ENCODE results near the gene SURF2.

Gene SURF2

DNA sequence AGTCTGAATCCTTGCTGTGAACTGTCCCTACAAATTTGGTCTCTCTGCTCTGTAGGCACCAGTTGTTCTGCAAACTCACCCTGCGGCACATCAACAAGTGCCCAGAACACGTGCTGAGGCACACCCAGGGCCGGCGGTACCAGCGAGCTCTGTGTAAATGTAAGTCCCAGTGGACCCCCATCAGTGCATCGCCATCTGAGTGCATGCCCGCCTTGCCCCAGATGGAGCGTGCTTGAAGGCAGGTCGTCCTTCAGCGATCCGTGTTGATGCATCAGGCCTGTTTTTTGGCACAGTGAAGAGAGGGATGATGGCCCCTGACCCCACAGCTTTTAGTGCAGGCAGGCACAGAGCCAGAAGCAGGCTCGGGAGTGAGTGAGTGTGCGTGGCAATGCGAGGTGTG lies 1.3 kb downstream of the SURF2 start:
- Mint-ChIP-seq H3K4me3 (peak overlapping the region; percentile 75), H3K36me3 (ENCODE audit: low read depth) (peaks cover 25% of the 10 kb centered on the region), H3K9me3 (no peaks in the 10 kb centered on the region), H3K27ac (no peak overlapping the region), H3K27me3 (ENCODE audit: low read depth) (no peaks in the 10 kb centered on the region), H3K4me1 (ENCODE audit: low read depth) (peaks cover 22% of the 10 kb centered on the region)

DNA sequence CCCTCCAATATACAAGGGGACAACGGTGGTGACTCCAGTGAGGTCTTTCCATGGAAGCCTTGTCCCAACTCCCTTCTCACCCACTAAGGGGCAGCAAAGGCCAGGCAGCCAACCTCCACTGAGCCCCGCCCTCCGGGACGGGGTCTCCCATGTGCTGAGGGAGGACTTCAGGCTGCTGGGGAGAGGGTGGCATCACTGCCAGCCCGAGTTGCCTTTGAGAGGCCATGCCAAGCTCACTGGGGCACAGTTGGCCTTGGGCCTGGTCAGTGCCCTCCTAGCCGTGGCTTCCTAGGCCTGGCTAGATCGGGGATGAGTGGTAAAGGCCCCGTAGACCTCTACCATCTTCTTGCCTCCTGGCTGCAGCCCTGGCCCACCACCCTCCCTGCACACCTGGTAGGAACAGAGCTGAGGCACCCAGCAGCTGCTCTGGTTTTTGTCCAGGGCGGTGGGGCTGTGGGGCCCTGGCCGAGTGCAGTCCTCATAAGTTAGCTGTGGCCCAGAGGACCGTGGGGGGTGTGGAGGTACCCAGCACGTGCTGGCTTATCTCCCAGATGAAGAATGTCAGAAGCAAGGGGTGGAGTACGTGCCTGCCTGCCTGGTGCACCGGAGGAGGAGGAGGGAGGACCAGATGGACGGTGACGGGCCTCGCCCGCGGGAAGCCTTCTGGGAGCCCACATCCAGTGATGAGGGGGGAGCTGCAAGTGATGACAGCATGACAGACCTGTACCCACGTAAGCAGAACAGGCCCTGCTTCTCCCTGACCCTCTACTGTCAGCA lies 3.2 kb downstream of the SURF2 start:
- Mint-ChIP-seq H3K27me3 (ENCODE audit: low read depth) (no peaks in the 10 kb centered on the region), H3K9me3 (no peaks in the 10 kb centered on the region), H3K4me1 (ENCODE audit: low read depth) (peaks cover 23% of the 10 kb centered on the region), H3K27ac (no peak overlapping the region), H3K4me3 (no peak overlapping the region), H3K36me3 (ENCODE audit: low read depth) (peaks cover 30% of the 10 kb centered on the region)

DNA sequence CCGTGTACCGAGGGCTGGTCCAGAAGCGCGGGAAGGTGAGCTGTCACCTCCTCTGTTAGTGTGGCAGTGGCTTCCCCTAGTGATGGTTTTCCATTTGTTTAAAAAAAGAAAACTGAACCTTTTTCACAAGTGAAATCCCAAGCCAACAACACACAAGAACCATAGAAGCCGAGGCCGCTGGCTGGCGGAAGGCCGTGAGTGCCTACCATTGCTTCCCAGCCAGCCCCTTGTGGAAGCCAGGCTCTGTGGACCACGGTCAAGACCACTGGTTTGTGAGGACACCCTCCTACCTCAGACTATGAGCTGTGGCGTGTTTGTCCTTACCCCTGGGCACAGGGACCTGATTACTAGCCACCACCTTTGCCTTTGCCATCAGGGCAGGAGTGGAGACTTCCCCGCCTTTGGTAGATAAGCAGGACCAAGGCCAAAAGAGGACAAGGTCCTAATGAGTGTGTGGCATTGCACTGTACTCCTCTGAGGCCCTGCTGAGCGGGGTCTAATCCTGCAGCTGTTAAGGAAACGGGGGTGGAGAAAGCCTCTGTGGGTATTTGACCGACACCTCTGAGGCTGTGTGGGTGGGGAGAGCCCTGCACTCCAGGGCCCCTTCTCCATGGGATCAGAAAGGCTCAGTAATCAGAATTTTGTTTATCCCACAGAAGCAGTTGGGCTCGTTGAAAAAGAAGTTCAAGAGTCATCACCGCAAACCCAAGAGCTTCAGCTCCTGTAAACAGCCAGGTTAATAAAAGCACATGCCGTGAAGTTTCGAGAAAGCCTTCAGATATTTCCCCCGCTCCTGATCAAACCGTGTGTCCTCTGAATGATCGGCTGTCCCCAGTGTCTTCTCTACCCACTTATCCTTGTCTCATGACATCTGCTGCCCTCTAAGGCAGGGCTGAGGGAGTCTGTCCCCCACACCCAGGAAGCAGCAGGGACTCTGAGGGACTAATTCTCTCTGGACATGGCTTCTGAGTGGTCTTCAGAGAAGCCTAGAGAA lies 4.3 kb downstream of the SURF2 start:
- Mint-ChIP-seq H3K36me3 (ENCODE audit: low read depth) (peaks cover 37% of the 10 kb centered on the region), H3K4me1 (ENCODE audit: low read depth) (peaks cover 23% of the 10 kb centered on the region), H3K27ac (peak overlapping the region; percentile 26), H3K27me3 (ENCODE audit: low read depth) (no peaks in the 10 kb centered on the region), H3K4me3 (no peak overlapping the region), H3K9me3 (no peaks in the 10 kb centered on the region)

DNA sequence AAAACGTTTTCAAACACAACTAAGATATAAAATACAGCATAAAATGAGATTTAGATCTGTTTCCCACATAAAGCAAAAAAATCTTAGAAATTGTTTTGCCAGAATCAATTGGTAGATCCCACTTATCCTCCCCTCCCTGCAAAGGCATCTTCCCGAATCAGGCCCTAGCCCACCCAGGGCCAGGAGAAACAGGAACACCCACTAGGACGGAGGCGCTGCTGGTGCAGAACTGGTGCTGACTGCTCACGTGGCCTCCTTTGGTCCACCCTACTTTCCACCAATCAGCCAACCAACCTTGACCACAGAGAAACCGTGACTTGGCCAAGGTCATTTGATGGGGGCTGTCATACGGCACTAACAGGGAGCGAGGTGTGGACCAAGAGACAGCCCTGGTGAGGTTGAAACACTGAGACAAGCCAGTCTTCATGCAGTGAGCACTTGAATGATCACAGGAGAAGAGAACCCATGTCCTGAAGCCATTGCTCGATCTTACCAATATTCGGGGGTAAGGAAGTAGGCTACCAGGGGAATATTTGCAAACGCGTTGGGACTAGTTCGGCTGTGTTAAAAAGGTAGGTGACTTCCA lies 5.2 kb downstream of the SURF2 start:
- Mint-ChIP-seq H3K36me3 (ENCODE audit: low read depth) (peaks cover 43% of the 10 kb centered on the region), H3K4me1 (ENCODE audit: low read depth) (peaks cover 25% of the 10 kb centered on the region), H3K27me3 (ENCODE audit: low read depth) (no peaks in the 10 kb centered on the region), H3K9me3 (no peaks in the 10 kb centered on the region), H3K27ac (no peak overlapping the region), H3K4me3 (no peak overlapping the region)

DNA sequence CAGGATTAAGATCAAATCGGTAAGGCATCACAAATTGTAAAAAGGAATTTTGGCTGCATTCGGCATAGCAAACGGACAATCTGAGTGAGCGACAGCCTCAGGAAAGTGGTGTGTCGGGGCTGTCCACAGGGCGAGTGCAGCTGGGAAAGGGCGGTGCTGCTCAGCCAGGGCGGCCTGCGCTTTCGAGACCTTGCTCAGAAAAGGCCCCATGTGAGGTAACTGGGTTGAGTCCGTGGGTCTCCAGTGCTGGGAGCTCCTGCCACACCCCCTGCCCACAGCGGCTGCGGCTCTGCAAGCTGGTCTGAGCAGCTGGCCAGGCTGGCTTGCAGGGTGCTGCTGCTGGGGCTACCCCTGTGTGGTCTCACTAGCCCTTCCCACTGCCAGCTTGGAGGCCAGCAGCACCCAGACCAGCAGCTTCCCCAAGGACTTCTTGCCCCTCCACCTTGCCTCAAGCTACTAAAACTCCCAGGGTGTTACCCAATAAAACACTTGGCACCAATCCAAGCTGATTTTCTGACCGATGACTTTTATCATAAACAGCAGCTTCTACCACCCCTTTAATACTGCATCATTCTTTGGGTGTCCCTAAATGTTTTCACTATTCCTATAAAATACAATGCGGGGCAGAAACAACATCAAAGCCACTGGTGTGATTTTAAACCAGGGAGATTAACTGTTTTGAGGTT lies 6.2 kb downstream of the SURF2 start:
- Mint-ChIP-seq H3K27ac (no peak overlapping the region), H3K4me1 (ENCODE audit: low read depth) (peaks cover 22% of the 10 kb centered on the region), H3K4me3 (no peak overlapping the region), H3K27me3 (ENCODE audit: low read depth) (no peaks in the 10 kb centered on the region), H3K36me3 (ENCODE audit: low read depth) (peaks cover 48% of the 10 kb centered on the region), H3K9me3 (no peaks in the 10 kb centered on the region)

DNA sequence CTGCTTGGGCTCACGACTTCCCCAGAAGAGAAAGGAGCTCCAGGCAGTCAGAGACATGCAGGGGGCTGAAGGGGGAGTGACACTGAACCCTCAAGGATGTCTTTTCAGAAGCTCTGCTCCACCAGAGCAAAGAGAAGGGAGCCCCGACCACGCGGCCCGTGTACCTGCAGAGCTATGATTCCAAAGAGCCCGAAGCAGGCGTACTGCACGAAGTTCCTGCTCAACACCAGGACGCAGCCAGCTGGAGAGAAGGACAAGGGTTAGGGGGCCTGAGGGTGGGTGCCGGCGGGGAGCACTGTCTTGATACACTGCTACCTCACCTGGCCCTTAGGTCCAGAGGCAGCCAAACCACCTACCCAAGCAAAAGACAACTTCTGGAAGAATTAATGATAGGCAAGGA lies 10.1 kb downstream of the SURF2 start:
- H3K27me3 Mint-ChIP-seq (ENCODE audit: low read depth): no peaks in the 10 kb centered on the region
- no peaks in the 10 kb centered on the region for H3K9me3 Mint-ChIP-seq
- H3K4me3 Mint-ChIP-seq: no peak overlapping the region
- no peak overlapping the region for H3K27ac Mint-ChIP-seq
- peaks cover 44% of the 10 kb centered on the region for H3K4me1 Mint-ChIP-seq (ENCODE audit: low read depth)
- H3K36me3 Mint-ChIP-seq (ENCODE audit: low read depth): peaks cover 59% of the 10 kb centered on the region

DNA sequence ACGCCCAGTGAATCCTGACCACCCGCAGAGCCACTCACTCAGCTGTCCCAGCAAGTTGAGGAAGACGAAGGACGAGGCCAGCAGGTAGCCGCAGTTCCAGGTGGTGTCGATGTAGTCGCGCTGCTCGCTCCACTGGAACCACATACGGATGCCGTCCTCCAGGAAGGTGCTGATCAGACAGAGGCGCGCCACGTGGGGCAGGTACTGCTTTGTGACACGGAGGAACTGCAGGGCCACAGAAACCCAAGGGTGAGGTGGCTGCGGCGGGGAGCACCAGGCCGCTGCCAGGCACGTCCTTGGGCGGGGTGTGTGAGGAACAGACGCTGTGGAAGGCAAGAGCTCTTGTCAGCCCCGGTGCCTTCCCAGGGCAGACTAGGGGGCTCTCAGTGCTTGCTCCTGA lies 10.9 kb downstream of the SURF2 start:
- Mint-ChIP-seq H3K27me3 (ENCODE audit: low read depth) (no peaks in the 10 kb centered on the region), H3K4me3 (no peak overlapping the region), H3K4me1 (ENCODE audit: low read depth) (peaks cover 46% of the 10 kb centered on the region), H3K27ac (no peak overlapping the region), H3K9me3 (no peaks in the 10 kb centered on the region), H3K36me3 (ENCODE audit: low read depth) (peaks cover 52% of the 10 kb centered on the region)

DNA sequence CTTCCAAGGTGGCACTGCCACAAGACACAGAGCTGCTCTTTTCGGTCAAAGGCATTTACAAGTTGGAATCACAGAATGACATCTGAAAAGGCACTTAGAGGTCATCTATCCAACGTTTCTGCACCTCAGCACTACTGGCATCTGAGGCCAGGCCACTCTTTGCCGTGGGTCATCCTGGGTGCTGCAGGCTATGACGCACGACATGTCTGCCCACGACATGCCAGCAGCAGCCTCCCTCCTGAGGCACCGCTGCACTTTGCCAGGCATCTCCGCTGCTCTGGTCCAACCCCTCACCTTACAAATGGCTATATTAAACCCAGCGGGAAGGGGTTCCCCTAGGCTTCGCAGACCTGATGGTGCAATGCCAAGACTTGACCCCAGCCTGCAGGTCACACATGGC lies 11.4 kb downstream of the SURF2 start:
- Mint-ChIP-seq H3K4me3 (no peak overlapping the region), H3K9me3 (no peaks in the 10 kb centered on the region), H3K27ac (no peak overlapping the region), H3K4me1 (ENCODE audit: low read depth) (peaks cover 52% of the 10 kb centered on the region), H3K36me3 (ENCODE audit: low read depth) (peaks cover 51% of the 10 kb centered on the region), H3K27me3 (ENCODE audit: low read depth) (no peaks in the 10 kb centered on the region)

DNA sequence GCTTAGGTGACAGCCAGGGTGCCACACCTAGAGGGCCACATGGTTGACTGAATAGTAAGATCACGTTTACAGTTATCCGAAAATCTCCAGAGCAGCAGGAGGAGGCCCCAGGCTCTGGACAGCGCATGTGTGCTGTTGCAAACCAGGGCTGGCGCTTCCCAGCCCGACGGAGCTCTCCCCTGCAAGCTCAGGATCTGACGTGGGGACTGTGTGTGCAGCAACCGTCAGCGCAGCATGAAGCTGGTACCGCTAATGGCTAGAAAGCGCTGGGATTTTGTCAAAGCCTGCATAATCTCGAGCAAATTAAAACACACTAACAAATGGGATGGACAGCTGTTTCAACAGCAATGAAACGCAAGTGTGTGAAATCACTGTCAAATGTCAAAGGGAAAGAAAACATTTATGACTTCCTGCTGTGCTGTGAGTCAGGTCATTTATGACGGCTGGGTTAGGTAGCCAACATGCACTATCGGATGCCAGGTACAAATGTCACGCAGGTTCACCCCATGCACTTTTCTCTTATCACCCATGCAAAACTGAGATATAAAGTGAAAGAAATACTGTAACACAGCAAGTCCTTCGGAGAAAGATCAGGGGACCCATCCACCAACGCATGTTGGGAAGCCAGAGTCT lies 12.0 kb downstream of the SURF2 start:
- Mint-ChIP-seq H3K4me1 (ENCODE audit: low read depth) (peaks cover 56% of the 10 kb centered on the region), H3K9me3 (no peaks in the 10 kb centered on the region), H3K27me3 (ENCODE audit: low read depth) (no peaks in the 10 kb centered on the region), H3K4me3 (peak overlapping the region; percentile 33), H3K36me3 (ENCODE audit: low read depth) (peaks cover 51% of the 10 kb centered on the region), H3K27ac (peak overlapping the region; percentile 53)

DNA sequence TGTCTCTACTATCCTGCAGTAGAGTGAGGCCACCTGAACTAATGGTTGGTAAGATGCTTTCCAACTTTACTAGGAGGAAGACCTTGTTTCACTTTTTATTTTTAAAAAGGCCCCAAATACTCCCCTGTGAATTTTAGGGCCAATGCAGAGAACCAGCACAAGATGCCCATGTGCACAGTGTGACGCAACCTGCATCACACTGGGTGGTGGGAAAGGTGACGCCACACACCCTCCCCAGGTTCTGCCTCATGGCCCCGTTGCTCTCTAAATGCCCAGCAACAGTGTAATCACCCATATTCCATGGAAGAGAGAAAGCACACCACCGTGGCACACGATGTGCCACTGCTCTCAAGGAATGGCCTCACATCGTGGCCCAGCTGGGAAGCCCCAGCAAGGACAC lies 13.1 kb downstream of the SURF2 start:
- Mint-ChIP-seq H3K9me3 (no peaks in the 10 kb centered on the region), H3K4me1 (ENCODE audit: low read depth) (peaks cover 60% of the 10 kb centered on the region), H3K27me3 (ENCODE audit: low read depth) (no peaks in the 10 kb centered on the region), H3K27ac (peak overlapping the region; percentile 62), H3K4me3 (peak overlapping the region; percentile 76), H3K36me3 (ENCODE audit: low read depth) (peaks cover 44% of the 10 kb centered on the region)

DNA sequence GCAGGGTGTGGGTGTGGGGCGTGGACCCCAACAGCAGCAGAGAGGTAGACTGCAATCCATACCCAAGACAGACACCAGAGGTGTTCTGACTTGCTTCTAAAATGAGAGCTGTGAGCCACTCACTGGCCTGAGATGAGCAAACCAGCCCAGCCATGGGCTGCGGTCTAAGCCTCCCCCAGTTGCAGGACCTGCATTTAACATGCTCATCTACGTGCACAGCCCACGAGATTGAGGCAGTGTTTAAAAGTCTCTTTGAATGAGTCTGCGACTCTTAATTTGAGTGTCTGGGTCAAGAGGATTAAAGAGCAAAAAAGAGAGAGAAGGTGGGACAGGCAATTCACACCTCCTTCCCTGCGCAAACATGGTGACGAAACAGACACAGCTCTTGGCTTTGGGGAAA lies 13.6 kb downstream of the SURF2 start:
- Mint-ChIP-seq H3K4me1 (ENCODE audit: low read depth) (peaks cover 64% of the 10 kb centered on the region), H3K27ac (peak overlapping the region; percentile 87), H3K27me3 (ENCODE audit: low read depth) (no peaks in the 10 kb centered on the region), H3K9me3 (no peaks in the 10 kb centered on the region), H3K4me3 (peak overlapping the region; percentile 76), H3K36me3 (ENCODE audit: low read depth) (peaks cover 43% of the 10 kb centered on the region)

DNA sequence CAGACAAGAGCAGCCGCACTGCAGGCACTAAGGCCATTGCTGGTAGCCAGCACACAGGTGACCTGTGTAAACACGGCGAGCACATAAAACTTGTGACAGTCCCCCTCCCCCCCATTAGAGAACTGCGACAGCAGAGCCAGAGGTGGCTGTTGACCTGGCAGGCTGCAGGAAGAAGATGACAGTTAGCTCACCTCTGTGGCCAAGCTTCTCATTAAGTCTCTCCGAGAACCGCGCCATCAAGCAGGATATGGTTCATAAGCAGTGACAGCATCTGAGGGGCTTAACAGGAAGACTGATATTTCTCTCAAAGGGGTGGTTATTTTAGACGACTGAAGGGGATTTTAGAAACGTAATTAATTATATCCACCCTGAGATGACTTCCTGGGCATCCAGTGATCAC lies 14.3 kb downstream of the SURF2 start:
- Mint-ChIP-seq H3K4me1 (ENCODE audit: low read depth) (peaks cover 64% of the 10 kb centered on the region), H3K9me3 (no peaks in the 10 kb centered on the region), H3K27me3 (ENCODE audit: low read depth) (no peaks in the 10 kb centered on the region), H3K4me3 (peak overlapping the region; percentile 76), H3K36me3 (ENCODE audit: low read depth) (peaks cover 41% of the 10 kb centered on the region), H3K27ac (peak overlapping the region; percentile 87)

DNA sequence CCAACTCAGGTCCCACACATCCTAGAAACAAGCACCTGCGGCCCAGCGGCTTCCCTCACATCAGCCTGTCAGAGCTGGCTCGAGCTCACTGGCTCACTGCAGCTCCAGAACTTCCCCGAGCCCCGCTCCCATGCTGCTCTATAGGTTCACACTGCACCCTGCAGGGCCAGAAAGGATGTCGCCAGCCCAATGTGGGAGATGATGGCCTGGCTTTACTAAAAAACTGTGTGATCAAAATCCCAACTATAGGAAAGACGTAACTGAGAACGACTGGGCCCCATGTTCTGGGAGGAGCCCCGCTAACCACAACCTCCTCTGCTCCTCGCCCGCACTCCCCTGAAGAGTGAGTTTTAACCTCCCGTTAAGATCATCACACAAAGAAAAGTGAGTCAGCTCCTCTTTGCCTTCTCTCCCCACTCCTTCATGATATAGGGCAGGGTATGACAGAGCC lies 14.9 kb downstream of the SURF2 start:
- Mint-ChIP-seq H3K27ac (peak overlapping the region; percentile 87), H3K4me1 (ENCODE audit: low read depth) (peaks cover 62% of the 10 kb centered on the region), H3K4me3 (peak overlapping the region; percentile 76), H3K9me3 (no peaks in the 10 kb centered on the region), H3K27me3 (ENCODE audit: low read depth) (no peaks in the 10 kb centered on the region), H3K36me3 (ENCODE audit: low read depth) (peaks cover 35% of the 10 kb centered on the region)

DNA sequence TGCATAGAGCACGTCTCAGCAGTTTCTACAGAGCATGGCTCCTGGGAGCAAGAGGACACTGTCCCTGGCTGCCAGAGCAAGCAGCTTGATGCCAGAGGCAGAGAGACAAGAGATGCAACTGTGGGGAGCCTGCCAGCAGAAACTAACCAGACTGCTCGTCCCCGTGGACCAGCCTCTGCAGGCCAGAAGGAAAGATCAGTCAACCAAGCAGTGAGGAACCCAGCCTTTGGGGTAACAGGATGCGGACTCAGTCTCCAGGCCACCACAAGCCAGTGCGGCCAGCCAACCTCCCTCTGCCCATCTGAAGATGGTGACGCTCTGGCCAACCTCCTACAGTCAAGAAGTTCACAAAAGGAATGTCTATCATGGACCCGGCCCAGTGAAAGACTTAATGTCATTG lies 15.8 kb downstream of the SURF2 start:
- no peaks in the 10 kb centered on the region for H3K9me3 Mint-ChIP-seq
- H3K27ac Mint-ChIP-seq: peak overlapping the region; percentile 87
- H3K4me3 Mint-ChIP-seq: peak overlapping the region; percentile 76
- H3K4me1 Mint-ChIP-seq (ENCODE audit: low read depth): peaks cover 60% of the 10 kb centered on the region
- no peaks in the 10 kb centered on the region for H3K27me3 Mint-ChIP-seq (ENCODE audit: low read depth)
- peaks cover 31% of the 10 kb centered on the region for H3K36me3 Mint-ChIP-seq (ENCODE audit: low read depth)
